ENCODE measurements around the gene MGME1.
"Not testable (repeated sequence)": the region's sequence is repeated elsewhere in the genome, so short reads cannot be mapped to it uniquely, and the experiment has no call there.

Gene MGME1

GRCh38 chr20:17941087-17941825 is 27.6 kb upstream of the MGME1 start:
- DNase-seq = no peak

GRCh38 chr20:17941826-17942196 is 27.0 kb upstream of the MGME1 start:
- DNase-seq = no peak

GRCh38 chr20:17943343-17943742 is 25.5 kb upstream of the MGME1 start:
- DNase-seq = no peak

- no peak for DNase-seq
These were observed 23.9 kb upstream of the MGME1 start for GRCh38 chr20:17944854-17945474.

- DNase-seq = no peak
These were observed 22.8 kb upstream of the MGME1 start for GRCh38 chr20:17946040-17946439.

- DNase-seq = no peak
These were observed 22.0 kb upstream of the MGME1 start for GRCh38 chr20:17946572-17947473.

- DNase-seq = no peak
These were observed 21.4 kb upstream of the MGME1 start for GRCh38 chr20:17947474-17947815.

- no peak for DNase-seq
These were observed 20.4 kb upstream of the MGME1 start for GRCh38 chr20:17948442-17948841.

GRCh38 chr20:17949899-17950298 is 18.9 kb upstream of the MGME1 start:
- DNase-seq = no peak

- no peak for DNase-seq
These were observed 18.1 kb upstream of the MGME1 start for GRCh38 chr20:17950670-17951069.

GRCh38 chr20:17951323-17951722 is 17.5 kb upstream of the MGME1 start:
- no peak for DNase-seq

- no peak for DNase-seq
These were observed 15.8 kb upstream of the MGME1 start for GRCh38 chr20:17952692-17953684.

- no peak for DNase-seq
These were observed 14.9 kb upstream of the MGME1 start for GRCh38 chr20:17953935-17954334.

- no peak for DNase-seq
These were observed 13.5 kb upstream of the MGME1 start for GRCh38 chr20:17955302-17955701.

GRCh38 chr20:17956099-17956685 is 12.6 kb upstream of the MGME1 start:
- no peak for DNase-seq

GRCh38 chr20:17957505-17958363 is 11.1 kb upstream of the MGME1 start:
- no peak for DNase-seq

- no peak for DNase-seq
These were observed 10.2 kb upstream of the MGME1 start for GRCh38 chr20:17958373-17959256.

GRCh38 chr20:17959257-17959627 is 9.6 kb upstream of the MGME1 start:
- DNase-seq = no peak

- DNase-seq = not testable (repeated sequence)
These were observed 8.4 kb upstream of the MGME1 start for GRCh38 chr20:17960400-17960885.

Data from DMS53 (cell line).